NOMO-1 (cell line): ENCODE measurements around the gene GZMB.
A peak's percentile ranks its signal among the peaks of the same experiment; 100 is the strongest.
"Not testable (repeated sequence)": the region's sequence is repeated elsewhere in the genome, so short reads cannot be mapped to it uniquely, and the experiment has no call there.

ENCODE experiments used
- DNase-seq, 2 experiments: peaks; one replicate each; lab custom pipeline; 2025; ENCODE audit not compliant: unreplicated experiment in 2 of 2; lab: John Stamatoyannopoulos, UW

Gene GZMB

DNA sequence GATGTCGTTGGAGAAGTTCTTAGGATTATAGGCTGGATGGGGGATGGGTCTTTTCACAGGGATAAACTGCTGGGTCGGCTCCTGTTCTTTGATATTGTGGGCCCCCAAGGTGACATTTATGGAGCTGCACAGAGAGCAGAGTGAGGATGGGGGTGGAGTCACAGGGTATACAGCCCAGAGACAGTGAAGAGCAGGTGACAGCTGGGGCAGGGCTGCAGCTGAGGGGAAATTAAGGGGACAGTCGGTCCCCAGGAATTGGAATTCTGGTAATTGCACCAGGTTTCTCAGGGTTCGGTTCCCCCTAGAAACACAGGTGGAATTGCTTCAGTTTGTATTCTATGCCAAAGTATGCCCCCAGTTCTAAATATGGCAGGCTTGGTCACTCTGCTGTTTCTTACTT lies 1.7 kb downstream of the GZMB start:
- no peak for DNase-seq

DNA sequence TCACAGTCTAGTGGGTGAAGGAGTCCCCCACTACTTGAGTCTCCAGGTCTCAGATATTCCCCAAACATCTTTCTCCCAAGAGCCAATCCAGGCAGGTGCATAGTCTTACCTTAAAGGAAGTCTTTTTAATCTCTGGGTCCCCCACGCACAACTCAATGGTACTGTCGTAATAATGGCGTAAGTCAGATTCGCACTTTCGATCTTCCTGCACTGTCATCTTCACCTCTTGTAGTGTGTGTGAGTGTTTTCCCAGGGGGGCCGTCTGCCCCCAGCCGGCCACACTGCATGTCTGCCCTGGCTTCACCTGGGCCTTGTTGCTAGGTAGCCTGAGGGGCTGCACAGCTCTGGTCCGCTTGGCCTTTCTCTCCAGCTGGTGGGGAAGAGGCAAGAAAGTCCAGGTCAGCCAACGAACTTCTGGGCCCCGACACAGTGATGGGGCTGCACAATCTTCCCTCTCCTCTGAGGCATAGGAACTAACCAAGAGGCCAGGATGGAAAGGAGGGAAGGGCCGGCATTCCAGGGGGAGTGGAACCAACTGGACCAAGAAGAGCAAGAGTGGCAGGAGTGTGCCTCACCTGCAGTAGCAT lies 2.1 kb downstream of the GZMB start:
- no peak for DNase-seq

DNA sequence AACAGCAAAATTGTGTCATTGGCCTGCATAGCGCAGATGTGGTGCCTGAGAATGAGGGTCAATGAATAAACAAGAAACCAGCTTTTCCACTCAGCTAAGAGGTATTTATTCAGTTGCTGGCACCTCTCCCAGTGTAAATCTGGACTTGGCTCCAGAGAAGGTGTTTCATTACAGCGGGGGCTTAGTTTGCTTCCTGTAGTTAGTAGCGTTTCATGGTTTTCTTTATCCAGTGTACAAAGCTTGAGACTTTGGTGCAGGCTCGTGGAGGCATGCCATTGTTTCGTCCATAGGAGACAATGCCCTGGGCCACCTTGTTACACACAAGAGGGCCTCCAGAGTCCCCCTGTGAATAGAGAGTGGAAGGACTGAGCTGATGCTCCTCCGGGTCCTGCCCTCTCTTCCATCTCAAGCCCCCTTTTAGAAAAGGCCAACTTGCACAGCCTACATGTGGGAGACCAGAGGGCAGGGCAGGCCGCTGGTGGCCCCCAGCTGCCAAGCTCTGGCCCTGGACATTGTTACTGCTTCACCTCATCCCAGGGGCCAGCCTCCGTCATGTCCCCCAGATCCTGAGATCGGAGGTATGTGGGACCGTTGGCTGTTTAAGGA lies 3.0 kb downstream of the GZMB start:
- DNase-seq, result no peak

DNA sequence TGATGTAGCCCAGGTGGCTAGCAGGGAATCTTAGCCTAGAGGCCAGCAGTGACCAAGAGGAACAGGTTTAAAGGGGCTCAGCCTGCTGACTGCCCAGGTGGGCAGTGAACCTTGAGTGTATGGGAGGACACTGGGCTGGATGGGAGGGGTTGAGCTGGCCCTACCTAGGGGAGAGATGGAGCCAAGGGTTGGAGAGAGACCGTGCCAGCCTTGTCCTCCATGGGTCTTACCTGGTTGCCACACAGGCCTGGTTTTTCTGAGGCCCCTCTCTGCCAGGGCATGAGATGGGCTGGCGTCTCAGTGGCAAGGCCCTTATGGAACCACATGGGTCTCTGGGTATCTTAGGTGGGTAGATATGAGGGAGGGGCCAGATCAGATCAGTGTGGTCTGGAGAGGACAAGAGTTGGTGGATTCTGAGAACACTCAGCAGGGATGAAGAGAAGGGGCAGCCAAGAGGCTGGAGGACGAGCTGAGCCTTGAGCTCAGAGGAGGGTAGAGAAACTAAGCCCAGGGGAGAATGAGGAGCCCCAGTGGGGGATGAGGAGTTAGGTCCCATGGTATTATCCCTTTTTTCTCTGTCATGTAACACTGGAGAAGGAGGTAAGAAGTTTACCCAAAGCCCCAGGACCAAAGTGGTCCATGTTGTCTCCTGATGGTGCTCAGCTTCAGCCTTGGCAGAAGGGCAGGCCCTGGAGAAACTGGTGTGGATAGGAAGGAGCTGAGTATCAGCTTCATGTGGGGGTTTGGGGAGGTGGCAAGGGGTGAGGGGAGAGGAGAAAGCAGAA lies 3.7 kb downstream of the GZMB start:
- no peak for DNase-seq

DNA sequence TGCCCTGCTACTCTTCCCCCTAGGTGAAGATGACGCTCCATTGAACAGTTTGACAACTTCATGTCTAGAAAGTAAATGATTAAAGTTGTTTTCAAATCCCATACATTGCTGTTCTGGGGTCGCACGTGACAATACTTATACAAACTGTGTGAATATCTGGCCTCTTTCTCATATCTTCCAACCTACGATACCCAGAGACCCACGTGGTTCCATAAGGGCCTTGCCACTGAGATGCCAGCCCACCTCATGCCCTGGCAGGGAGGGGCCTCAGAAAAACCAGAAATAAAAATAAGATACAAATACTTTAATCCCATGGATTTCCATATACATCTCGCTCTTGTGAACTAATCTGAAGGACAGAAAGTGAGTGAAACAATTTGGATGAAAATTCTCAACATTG lies 4.5 kb downstream of the GZMB start:
- DNase-seq, result no peak

DNA sequence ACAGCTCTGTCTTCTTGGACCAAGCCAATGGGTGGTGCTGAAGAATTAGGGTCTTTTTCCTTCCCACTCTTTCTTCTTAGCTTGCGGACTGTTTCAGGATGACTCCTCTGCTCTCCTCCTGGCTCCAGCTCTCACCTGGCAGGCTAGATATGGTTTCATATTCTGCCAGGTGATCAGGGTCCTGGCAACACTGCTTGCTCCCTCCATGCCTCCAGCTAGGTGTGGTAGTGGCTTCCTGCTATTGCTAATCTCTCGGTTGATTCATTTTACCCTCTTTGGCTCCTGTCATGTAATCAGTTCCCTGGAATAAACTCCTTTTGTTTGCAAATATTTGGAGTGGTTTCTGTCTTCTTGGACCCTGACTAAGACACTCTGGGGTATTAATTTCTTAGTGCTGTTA lies 20.2 kb downstream of the GZMB start:
- DNase-seq, result no peak

DNA sequence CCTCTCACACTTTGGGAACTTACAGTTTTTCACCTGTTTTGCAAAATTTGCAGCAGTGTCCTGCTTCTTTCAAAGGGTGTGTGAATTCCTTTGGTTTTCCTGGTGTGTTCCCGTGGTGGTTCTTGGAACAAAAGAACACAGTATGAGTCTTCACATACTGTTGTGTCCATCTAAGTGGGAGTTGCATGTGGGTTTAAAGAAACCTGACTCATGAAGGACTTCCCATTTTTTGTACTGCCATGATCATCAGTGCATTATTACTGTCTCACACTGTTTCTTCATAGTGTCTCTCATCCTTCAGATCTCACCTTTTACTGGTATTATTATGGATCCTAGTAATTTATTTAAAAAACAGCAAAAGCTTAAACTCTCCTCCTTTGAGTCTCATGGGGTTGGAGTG lies 20.7 kb downstream of the GZMB start:
- peak; percentile 7 to 49 for DNase-seq

DNA sequence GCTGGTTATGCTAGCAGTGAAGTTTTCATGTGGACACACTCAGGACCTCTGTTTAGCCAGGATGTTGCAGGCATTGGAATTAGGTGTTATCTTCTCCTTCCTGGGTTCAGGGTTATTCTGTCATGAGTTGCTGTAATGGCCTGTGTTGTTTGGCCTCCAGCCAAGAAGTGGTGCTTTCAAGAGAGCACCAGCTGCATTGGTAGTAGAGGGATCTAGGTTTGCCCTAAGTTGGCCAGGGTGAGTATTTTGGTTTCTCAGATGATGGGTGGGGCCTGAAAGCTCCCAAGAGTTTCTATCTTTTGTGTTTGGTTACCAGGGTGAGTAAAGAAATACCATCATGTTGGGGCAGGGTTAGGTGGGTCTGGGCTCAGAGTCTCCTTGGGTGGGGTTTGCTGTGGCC lies 21.8 kb downstream of the GZMB start:
- DNase-seq, result no peak

DNA sequence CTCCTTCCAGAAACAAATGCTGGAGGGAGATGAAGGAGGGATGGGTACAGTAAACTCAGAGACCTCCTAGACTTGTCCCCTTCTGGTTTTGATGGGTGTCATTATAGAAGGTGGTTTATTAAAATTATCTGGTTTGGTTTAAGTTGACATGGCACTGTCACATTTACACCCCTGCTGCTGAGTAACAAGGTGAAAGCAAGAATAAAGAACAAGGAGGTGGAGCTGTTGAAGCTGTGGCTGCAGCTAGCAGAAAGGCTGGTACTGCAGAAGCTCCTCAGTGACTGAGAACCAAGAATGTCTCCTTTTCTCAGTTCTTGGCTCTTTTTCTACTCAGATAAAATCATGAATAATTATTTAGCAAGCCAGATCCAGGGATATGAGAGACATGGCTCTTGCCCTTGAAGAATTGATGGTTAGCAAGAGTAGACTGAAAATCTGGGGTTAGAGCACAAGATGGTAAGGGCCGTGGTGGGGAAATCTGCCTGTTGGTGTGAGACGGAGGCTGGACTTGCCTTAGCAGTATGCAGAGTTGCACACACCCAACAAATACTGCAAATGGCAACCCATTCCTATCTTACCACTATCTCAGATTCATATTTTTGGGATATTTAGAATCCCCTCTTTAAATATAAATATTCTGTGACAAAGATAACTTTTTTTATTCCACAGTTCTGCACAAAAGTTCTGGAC lies 24.2 kb downstream of the GZMB start, which contains the start of gene GZMH:
Gene GZMH (minus strand): TSS at position 31 of the 690 bp plus-strand sequence. CDS start 72 bp downstream, outside the sequence.
- DNase-seq, result no peak

DNA sequence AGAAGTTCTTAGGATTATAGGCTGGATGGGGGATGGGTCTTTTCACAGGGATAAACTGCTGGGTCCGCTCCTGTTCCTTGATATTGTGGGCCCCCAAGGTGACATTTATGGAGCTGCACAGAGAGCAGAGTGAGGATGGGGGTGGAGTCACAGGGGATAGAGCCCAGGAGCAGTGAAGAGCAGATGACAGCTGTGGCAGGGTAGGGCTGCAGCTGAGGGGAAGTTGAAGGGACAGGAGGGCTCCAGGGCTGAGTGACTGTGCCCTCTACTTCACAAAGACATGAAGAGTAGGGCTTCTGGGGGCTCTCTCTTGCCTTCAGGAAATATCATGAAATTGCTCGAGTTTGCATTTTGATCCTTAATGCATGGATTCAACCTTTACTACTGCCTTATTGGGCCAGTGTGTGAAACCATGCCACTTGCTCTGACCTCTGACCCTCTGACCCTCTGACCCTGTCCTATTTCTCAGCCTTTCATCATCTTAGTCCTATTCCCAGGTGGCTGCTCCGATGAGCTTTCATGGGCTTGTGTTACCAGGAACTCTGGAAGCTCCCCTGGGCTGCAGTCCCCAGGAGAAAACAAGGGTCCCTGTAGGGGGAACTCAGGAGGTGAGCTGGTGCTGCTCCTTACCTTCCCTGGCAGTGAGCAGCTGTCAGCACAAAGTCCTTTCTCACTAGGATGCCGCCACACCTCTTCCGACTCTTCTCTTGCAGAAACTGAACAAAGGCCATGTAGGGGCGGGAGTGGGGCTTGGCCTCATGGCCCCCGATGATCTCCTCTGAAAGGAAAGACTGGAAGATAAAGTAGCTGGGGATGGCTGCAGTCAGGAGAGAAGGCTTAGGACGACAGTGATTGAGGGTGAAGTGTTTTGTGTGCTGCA lies 26.1 kb downstream of the GZMB start:
- DNase-seq, result peak; percentile 34 to 52

DNA sequence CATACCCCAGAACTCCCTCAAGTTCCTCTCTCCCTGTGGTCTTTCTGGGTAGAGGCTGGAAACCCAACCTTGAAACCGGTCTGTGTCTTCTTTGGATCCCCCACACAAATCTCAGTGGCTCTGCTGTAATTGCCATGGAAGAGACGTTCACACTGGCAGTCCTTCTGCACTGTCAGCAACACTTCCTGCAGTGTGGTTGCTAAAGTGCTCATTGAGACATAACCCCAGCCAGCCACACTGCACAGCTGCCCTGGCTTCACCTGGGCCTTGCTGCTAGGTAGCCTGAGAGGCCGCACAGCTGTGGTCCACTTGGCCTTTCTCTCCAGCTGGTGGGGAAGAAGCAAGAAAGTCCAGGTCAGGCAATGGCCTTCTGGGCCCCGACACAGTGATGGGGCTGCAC lies 26.9 kb downstream of the GZMB start:
- peak; percentile 12 to 62 for DNase-seq

DNA sequence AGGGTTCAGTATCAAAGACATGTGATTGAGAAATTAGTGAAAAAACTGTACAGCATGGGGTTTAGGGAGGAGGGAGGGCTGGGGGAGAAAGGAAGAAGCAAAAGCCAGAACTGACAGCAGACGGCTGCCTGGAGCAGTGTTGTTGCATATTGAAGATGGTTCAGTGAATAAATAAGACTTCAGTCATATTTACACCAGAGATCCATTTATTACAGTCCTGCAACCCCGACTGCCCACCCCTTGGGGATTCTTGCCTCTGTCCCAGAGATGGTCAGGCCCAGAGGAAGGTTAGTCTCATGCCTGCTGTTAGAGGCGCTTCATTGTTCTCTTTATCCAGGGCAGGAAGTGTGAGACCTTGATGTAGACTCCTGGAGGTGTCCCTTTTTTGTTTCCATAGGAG lies 27.7 kb downstream of the GZMB start:
- DNase-seq, result peak; percentile 25 to 50

DNA sequence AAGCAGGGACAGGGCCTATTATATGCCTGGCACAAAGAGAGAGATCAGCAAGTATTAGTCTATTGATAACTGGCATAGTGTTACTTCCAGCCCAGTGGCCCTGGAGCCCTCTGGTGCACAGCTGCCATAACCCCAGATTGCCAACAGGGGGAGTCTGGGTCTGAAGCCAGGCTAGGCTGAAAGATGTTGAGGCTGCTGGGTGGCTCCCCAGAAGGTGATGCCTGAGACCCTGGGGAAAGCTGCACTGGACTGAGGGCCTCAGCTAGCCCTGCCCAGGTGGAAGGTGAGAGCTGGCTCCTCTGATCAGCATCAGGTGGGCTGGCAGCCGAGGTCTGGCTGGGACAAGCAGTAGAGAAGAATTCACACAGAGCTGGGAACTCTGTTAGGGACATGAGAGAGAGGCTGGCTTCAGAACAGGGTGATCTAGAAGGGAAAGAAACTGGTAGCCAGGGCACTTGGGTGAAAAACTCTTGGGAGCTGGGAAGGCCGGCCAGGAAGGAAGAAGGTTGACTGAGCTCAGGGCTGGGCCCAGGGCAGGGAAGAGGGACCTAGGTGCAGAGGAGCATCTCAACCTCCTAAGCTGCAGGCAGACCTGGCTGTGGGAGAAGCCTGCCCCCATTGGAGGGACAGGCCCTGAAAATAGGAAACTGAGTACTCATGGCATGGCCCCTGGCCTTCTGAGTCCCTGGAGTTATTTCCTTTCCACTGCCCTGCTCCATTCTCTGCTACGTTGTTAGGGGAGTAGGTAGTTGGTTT lies 28.4 kb downstream of the GZMB start:
- DNase-seq, result peak; percentile 64 to 65

DNA sequence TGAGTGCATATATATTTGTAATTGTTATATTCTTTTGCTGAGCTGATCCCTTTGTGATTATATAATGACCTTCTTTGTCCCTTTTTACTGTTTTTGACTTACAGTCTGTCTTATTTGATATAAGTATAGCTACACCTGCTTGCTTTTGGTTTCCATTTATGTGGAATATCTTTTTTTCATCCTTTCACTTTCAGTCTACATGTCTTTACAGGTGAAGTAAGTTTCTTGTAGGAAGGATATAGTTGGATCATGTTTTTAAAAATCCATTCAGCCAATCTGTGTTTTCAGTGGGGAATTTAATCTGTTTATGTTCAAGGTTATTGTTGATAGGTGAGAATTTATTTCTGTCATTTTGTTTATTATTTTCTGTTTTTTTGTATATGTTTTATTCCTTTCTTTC lies 36.6 kb downstream of the GZMB start:
- no peak for DNase-seq

DNA sequence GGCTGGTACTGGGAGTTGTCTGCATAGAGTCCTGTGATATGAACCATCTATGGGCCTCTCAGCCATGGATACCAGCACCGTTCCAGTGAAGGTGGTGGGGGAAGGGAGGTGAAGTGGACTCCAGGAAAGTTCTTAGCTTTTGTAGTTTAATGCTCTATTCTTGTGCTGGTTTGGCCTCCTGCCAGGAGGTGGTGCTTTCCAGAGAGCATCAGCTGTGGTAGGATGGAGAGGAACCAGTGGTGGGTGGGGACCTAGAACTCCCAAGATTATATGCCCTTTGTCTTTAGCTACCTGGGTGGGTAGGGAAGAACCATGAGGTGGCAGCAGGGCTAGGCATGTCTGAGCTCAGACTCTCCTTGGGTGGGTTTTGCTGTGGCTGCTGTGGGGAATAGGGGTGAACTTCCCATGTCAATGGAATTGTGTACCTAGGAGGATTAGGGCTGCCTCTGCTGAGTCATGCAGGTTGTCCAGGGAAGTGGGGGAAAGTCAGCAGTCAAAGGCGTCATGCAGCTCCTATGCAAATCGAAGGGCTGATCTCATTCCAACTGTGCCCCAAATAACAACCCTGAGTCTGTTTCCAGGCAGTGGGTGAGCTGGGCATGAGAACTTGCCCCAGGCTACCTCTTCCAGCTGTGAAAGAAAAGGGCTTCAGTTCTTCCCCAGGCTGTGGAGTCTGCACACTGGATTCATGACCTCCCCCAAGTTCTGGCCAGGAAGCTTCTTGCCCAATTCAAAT lies 38.7 kb downstream of the GZMB start:
- no peak for DNase-seq

DNA sequence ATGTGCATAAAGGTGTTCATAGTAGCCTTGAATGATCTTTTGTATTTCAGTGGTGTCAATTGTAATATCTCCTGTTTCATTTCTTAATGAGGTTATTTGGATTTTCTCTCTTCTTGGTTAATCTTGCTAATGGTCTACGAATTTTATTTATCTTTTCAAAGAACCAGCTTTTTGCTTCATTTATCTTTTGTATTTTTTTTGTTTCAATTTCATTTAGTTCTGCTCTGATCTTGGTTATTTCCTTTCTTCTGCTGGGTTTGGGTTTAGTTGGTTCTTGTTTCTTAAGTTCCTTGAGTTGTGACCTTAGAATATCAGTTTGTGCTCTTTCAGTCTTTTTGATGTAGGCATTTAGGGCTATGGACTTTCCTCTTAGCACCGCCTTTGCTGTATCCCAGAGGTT lies 43.0 kb downstream of the GZMB start:
- DNase-seq, result not testable (repeated sequence)

DNA sequence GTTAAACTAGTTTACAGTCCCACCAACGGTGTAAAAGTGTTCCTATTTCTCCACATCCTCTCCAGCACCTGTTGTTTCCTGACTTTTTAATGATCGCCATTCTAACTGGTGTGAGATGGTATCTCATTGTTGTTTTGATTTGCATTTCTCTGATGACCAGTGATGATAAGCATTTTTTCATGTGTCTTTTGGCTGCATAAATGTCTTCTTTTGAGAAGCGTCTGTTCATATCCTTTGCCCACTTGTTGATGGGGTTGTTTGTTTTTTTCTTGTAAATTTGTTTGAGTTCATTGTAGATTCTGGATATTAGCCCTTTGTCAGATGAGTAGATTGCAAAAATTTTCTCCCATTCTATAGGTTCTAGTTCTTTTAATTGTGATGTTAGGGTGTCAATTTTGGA lies 49.6 kb downstream of the GZMB start:
- not testable (repeated sequence) for DNase-seq
